DMS 273 treated with DMSO at 0.1 percent for 48 hours (cell line): Measurements from ENCODE around the gene FOXP1.

Experiments used
- DNase-seq: peaks from one replicate; lab custom pipeline; 2025; lab: John Stamatoyannopoulos, UW

FOXP1 gene

GRCh38 chr3:71208211-71209095 is 375.1 kb downstream of the FOXP1 start:
- no peak for DNase-seq

- DNase-seq: no peak
Measured at GRCh38 chr3:71207632-71208031, 375.9 kb downstream of the FOXP1 start.

GRCh38 chr3:71206305-71207165 is 377.0 kb downstream of the FOXP1 start:
- DNase-seq: no peak

- no peak for DNase-seq
Measured at GRCh38 chr3:71203727-71204488, 379.6 kb downstream of the FOXP1 start.

- no peak for DNase-seq
Measured at GRCh38 chr3:71202848-71203533, 380.5 kb downstream of the FOXP1 start.

GRCh38 chr3:71201939-71202338 is 381.6 kb downstream of the FOXP1 start:
- DNase-seq: no peak

GRCh38 chr3:71197841-71198565 is 385.5 kb downstream of the FOXP1 start:
- no peak for DNase-seq

- no peak for DNase-seq
Measured at GRCh38 chr3:71195492-71195891, 388.0 kb downstream of the FOXP1 start.

- no peak for DNase-seq
Measured at GRCh38 chr3:71194785-71195184, 388.7 kb downstream of the FOXP1 start.

GRCh38 chr3:71191031-71191482 is 392.5 kb downstream of the FOXP1 start:
- DNase-seq: no peak

GRCh38 chr3:71189480-71189879 is 394.0 kb downstream of the FOXP1 start:
- no peak for DNase-seq

GRCh38 chr3:71187715-71188114 is 395.8 kb downstream of the FOXP1 start:
- no peak for DNase-seq

GRCh38 chr3:71186801-71187200 is 396.7 kb downstream of the FOXP1 start:
- no peak for DNase-seq

GRCh38 chr3:71185733-71186455 is 397.6 kb downstream of the FOXP1 start:
- DNase-seq: no peak

GRCh38 chr3:71184252-71184651 is 399.3 kb downstream of the FOXP1 start:
- no peak for DNase-seq

- no peak for DNase-seq
Measured at GRCh38 chr3:71183549-71183948, 400.0 kb downstream of the FOXP1 start.

- DNase-seq: no peak
Measured at GRCh38 chr3:71180524-71180923, 403.0 kb downstream of the FOXP1 start.

- no peak for DNase-seq
Measured at GRCh38 chr3:71177375-71177774, 406.2 kb downstream of the FOXP1 start.

GRCh38 chr3:71176366-71176765 is 407.2 kb downstream of the FOXP1 start:
- DNase-seq: no peak

- no peak for DNase-seq
Measured at GRCh38 chr3:71175691-71176365, 407.7 kb downstream of the FOXP1 start.
